DOHH2 (cell line): Measurements from ENCODE around the gene TBC1D28.
"Not testable (repeated sequence)": the region's sequence is repeated elsewhere in the genome, so short reads cannot be mapped to it uniquely, and the experiment has no call there.

Source experiments
- CTCF ChIP-seq: fragments of 200-600 bp; sonication (generic); IDR thresholded peaks from one replicate; pipeline ENCODE4 v1.5.1; 2014; ENCODE audit warnings: antibody characterized with exemption, mild to moderate bottlenecking, low read depth, low read length; ENCODE audit not compliant: poor library complexity, severe bottlenecking
- EZH2phosphoT487 ChIP-seq: fragments of 200-600 bp; sonication (generic); IDR thresholded peaks from 2 replicates; pipeline ENCODE4 v1.6.1; 2017; ENCODE audit warnings: borderline replicate concordance, mild to moderate bottlenecking, antibody characterized with exemption, low read length, moderate library complexity, mixed read lengths

GRCh38 chr17:18625509-18626104, 18.6 kb downstream of the TBC1D28 start:
- peak; percentile 91 for TF ChIP-seq CTCF
- not testable (repeated sequence) for TF ChIP-seq EZH2phosphoT487
